Measurements from ENCODE around the gene INTS1.

DNA sequence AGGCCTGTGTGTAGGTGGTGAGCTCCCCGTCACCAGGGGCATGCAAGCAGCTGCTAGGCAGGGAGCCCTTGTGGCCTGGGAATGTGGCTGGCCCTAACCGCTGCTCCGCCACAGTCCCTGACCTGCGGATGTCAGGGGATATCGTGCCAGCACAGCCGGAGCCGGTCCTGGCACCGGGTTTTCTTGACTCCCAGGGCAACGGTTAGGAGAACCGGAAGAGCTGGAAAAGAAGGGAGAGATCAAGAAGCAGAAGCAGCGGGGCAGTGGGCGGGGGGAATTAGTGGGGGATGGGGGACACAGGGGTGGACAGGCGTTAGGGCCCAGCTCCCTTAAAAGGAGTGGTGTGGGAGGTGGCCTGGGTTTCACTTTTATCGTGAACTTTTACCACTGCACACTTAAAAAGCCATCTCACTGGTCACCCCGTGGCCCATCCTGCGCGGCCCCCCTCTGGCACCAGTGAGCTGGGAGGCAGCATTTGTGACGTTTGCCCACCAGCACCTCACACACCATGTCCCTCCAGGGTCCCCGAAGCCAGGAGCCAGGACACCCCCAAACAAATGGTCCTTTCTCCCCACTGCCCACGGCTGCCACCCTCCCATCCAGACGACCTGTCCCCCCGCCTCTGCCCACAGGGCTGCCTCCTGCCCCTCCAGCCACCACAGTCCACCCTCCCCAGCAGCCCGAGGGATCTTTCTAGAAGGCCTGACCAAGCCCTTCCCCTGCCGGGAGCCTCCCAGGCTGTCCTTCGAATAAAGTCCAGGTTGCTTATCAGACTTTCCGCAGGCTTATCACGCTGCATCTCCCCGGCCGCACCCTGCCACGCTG is 43.2 kb downstream of the INTS1 start:
- TF ChIP-seq EZH2 (IDR thresholded peaks at IDR 0.05; ENCODE audit: borderline replicate concordance) = no peak
- TF ChIP-seq, protein P1, sequence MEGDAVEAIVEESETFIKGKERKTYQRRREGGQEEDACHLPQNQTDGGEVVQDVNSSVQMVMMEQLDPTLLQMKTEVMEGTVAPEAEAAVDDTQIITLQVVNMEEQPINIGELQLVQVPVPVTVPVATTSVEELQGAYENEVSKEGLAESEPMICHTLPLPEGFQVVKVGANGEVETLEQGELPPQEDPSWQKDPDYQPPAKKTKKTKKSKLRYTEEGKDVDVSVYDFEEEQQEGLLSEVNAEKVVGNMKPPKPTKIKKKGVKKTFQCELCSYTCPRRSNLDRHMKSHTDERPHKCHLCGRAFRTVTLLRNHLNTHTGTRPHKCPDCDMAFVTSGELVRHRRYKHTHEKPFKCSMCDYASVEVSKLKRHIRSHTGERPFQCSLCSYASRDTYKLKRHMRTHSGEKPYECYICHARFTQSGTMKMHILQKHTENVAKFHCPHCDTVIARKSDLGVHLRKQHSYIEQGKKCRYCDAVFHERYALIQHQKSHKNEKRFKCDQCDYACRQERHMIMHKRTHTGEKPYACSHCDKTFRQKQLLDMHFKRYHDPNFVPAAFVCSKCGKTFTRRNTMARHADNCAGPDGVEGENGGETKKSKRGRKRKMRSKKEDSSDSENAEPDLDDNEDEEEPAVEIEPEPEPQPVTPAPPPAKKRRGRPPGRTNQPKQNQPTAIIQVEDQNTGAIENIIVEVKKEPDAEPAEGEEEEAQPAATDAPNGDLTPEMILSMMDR (IDR thresholded peaks at IDR 0.05; ENCODE audit: poor library complexity) = no peak

Measured in hepatocyte (in vitro differentiated cells).